Caco-2 (cell line): Measurements from ENCODE around the gene SGMS1. TPM values are rescaled to one million over a fixed set of nuclear protein-coding genes. Genes with fewer than 3 reads are reported as not detected.

Experiments used
- BruUV-seq: library from RNA; stranded (reverse); fragments of 400-500 nt; replicated peaks from 2 replicates; lab custom pipeline; 2021; lab: Mats Ljungman, UMichigan
- CTCF ChIA-PET: fragments of 300-600 bp; sonication (Branson Sonifier 250); formaldehyde crosslinking; loops from one replicate; lab custom pipeline; 2022; ENCODE audit warnings: antibody characterized with exemption; lab: Charles Lee
- POLR2A ChIA-PET: fragments of 300-600 bp; sonication (Branson Sonifier 250); formaldehyde crosslinking; loops from one replicate; lab custom pipeline; 2022; ENCODE audit warnings: antibody characterized with exemption; lab: Charles Lee
- DNase-seq, 2 experiments: peaks; one replicate each; pipeline versions ENCODE4 v3.0.0 to v3.0.0-alpha.2; 2020 to 2022
- H3K27me3 ChIP-seq: replicated peaks from 2 replicates; pipeline ENCODE4 v1.6.0; 2011; ENCODE audit warnings: low read length; ENCODE audit not compliant: control insufficient read depth, insufficient read depth
- H3K36me3 ChIP-seq: 2 replicates; pipeline ENCODE4 v1.5.1; 2011; ENCODE audit warnings: low read length; ENCODE audit not compliant: control insufficient read depth, insufficient read depth
- H3K4me1 ChIP-seq: fragments of 250-450 bp; sonication (Bioruptor Pico); 2 replicates; pipeline ENCODE4 v1.5.1; 2020; ENCODE audit warnings: mild to moderate bottlenecking
- H3K4me3 ChIP-seq: 2 replicates; pipeline ENCODE4 v1.5.1; 2011; ENCODE audit warnings: low read depth, mild to moderate bottlenecking, control low read depth, low read length
- H3K9me3 ChIP-seq: fragments of 250-450 bp; sonication (Bioruptor Pico); 2 replicates; pipeline ENCODE4 v1.5.1; 2020; ENCODE audit warnings: mild to moderate bottlenecking, moderate library complexity
- H3K27ac Mint-ChIP-seq: one replicate; pipeline ENCODE4 v1.8.0; 2022; ENCODE audit warnings: mixed read lengths; ENCODE audit not compliant: unreplicated experiment
- H3K27me3 Mint-ChIP-seq: one replicate; pipeline ENCODE4 v1.8.0; 2022; ENCODE audit warnings: mixed read lengths; ENCODE audit not compliant: insufficient read depth, unreplicated experiment
- H3K36me3 Mint-ChIP-seq: one replicate; pipeline ENCODE4 v1.8.0; 2022; ENCODE audit warnings: mild to moderate bottlenecking, mixed read lengths; ENCODE audit not compliant: insufficient read depth, unreplicated experiment
- H3K4me1 Mint-ChIP-seq: one replicate; pipeline ENCODE4 v1.8.0; 2022; ENCODE audit warnings: low read depth, mixed read lengths; ENCODE audit not compliant: unreplicated experiment
- H3K4me3 Mint-ChIP-seq: one replicate; pipeline ENCODE4 v1.8.0; 2022; ENCODE audit warnings: mild to moderate bottlenecking, moderate library complexity, mixed read lengths; ENCODE audit not compliant: unreplicated experiment
- H3K9me3 Mint-ChIP-seq: one replicate; pipeline ENCODE4 v1.8.0; 2022; ENCODE audit warnings: mixed read lengths; ENCODE audit not compliant: unreplicated experiment
- CTCF ChIP-seq, 2 experiments: fragments of 200-600 bp in 1 of 2; IDR thresholded peaks; 1 replicate in 1 of 2; 2 replicates in 1 of 2; pipeline versions ENCODE4 v1.5.1 to v1.8.0; 2011 to 2022; ENCODE audit warnings: antibody characterized with exemption in 1 of 2, control low read depth in 1 of 2, inconsistent platforms in 1 of 2, low read depth in 1 of 2, low read length in 1 of 2, mild to moderate bottlenecking in 1 of 2, moderate library complexity in 1 of 2; ENCODE audit not compliant: insufficient read depth in 1 of 2, severe bottlenecking in 1 of 2, unreplicated experiment in 1 of 2
- intact Hi-C: fragments of 100-400 bp; cut with micrococcal nuclease; formaldehyde crosslinking; loops from one replicate; pipeline ENCODE4 v1.10.0; 2022; ENCODE audit not compliant: unreplicated experiment
- total RNA-seq: library from RNA; stranded (reverse); gene quantifications from 2 replicates; pipeline ENCODE4 v1.2.3, GENCODE V29; 2022

The SGMS1 gene
- total RNA-seq, 1 experiment from 2014 or later: 30.5 TPM

- no TSS peak for BruUV-seq
- no peak for TF ChIP-seq CTCF (IDR thresholded peaks at IDR 0.05; ENCODE audit: insufficient read depth in 1 of 2, low read depth in 1 of 2, low read length in 1 of 2, severe bottlenecking in 1 of 2, unreplicated experiment in 1 of 2)
- peak; percentile 87 for DNase-seq
- intact Hi-C loops: loop anchor here (1.0 to 5.0 kb wide), 4 partner anchors 23 to 207 kb away; no protein-coding TSS in a partner anchor
- Histone ChIP-seq H3K36me3 (no peaks in the 10 kb centered on the region), H3K27me3 (no peaks in the 10 kb centered on the region), H3K4me1 (peaks cover 21% of the 10 kb centered on the region), H3K9me3 (no peaks in the 10 kb centered on the region), H3K4me3 (peak overlapping the region; percentile 45)
- CTCF ChIA-PET: interaction anchor here (0.7 to 1.9 kb wide), 4 partner anchors 14 to 101 kb away, joined by 3 to 14 read pairs (median 3); no protein-coding TSS in a partner anchor
- Mint-ChIP-seq H3K4me1 (peaks cover 36% of the 10 kb centered on the region), H3K27ac (peak overlapping the region; percentile 88), H3K9me3 (no peaks in the 10 kb centered on the region), H3K4me3 (peak overlapping the region; percentile 82), H3K36me3 (peaks cover 6% of the 10 kb centered on the region), H3K27me3 (no peaks in the 10 kb centered on the region)
- POLR2A ChIA-PET: interaction anchor here (0.6 to 1.2 kb wide), 4 partner anchors 11 to 206 kb away, joined by 3 to 5 read pairs (median 4); partner anchors contain the start of gene SGMS1
These were observed 205.6 kb downstream of the SGMS1 start for GRCh38 chr10:50417886-50418830.

GRCh38 chr10:50417486-50417885 is 206.3 kb downstream of the SGMS1 start:
- H3K4me3 ChIP-seq: peak overlapping the region; percentile 45
- no peak for DNase-seq
- Mint-ChIP-seq H3K27me3 (no peaks in the 10 kb centered on the region), H3K27ac (peak overlapping the region; percentile 88), H3K9me3 (no peaks in the 10 kb centered on the region), H3K4me3 (peak overlapping the region; percentile 82), H3K4me1 (peaks cover 36% of the 10 kb centered on the region), H3K36me3 (peaks cover 6% of the 10 kb centered on the region)
- no peaks in the 10 kb centered on the region for H3K36me3 ChIP-seq
- POLR2A ChIA-PET: interaction anchor here (0.7 to 1.2 kb wide), 2 partner anchors 50 to 207 kb away, joined by 3 to 5 read pairs; partner anchors contain the start of gene SGMS1
- no TSS peak for BruUV-seq
- no peaks in the 10 kb centered on the region for H3K9me3 ChIP-seq
- intact Hi-C loops: loop anchor here (5.0 kb wide), 2 partner anchors 35 to 130 kb away; no protein-coding TSS in a partner anchor
- CTCF ChIA-PET: interaction anchor here (1.9 kb wide), 1 partner anchor 50 kb away, joined by 14 read pairs; no protein-coding TSS in a partner anchor
- TF ChIP-seq CTCF (IDR thresholded peaks at IDR 0.05; ENCODE audit: insufficient read depth in 1 of 2, low read depth in 1 of 2, low read length in 1 of 2, severe bottlenecking in 1 of 2, unreplicated experiment in 1 of 2): no peak
- peaks cover 21% of the 10 kb centered on the region for H3K4me1 ChIP-seq
- H3K27me3 ChIP-seq: no peaks in the 10 kb centered on the region

- H3K4me1 Mint-ChIP-seq: peaks cover 36% of the 10 kb centered on the region
- CTCF ChIA-PET: interaction anchor here (0.6 to 1.4 kb wide), 2 partner anchors 49 to 50 kb away, joined by 4 to 5 read pairs; no protein-coding TSS in a partner anchor
These were observed 206.9 kb downstream of the SGMS1 start for GRCh38 chr10:50416881-50417280.

More at GRCh38 chr10:50416881-50417280, 206.9 kb downstream of the SGMS1 start:
- BruUV-seq: no TSS peak
- Mint-ChIP-seq H3K36me3 (peaks cover 6% of the 10 kb centered on the region), H3K27ac (no peak overlapping the region), H3K9me3 (no peaks in the 10 kb centered on the region), H3K27me3 (no peaks in the 10 kb centered on the region), H3K4me3 (peak overlapping the region; percentile 82)
- H3K27me3 ChIP-seq: no peaks in the 10 kb centered on the region
- no peak overlapping the region for H3K4me3 ChIP-seq
- POLR2A ChIA-PET: no interaction called here
- H3K4me1 ChIP-seq: peaks cover 21% of the 10 kb centered on the region
- intact Hi-C loops: loop anchor here (5.0 kb wide), 2 partner anchors 35 to 130 kb away; no protein-coding TSS in a partner anchor
- DNase-seq: no peak
- no peaks in the 10 kb centered on the region for H3K9me3 ChIP-seq
- no peaks in the 10 kb centered on the region for H3K36me3 ChIP-seq
- no peak for TF ChIP-seq CTCF (IDR thresholded peaks at IDR 0.05; ENCODE audit: insufficient read depth in 1 of 2, low read depth in 1 of 2, low read length in 1 of 2, severe bottlenecking in 1 of 2, unreplicated experiment in 1 of 2)
